SK-N-MC (cell line): ENCODE measurements around the gene BTC.

Source experiments
- EZH2 ChIP-seq: fragments of 200-600 bp; sonication (generic); IDR thresholded peaks from one replicate; pipeline ENCODE4 v1.6.1; 2017; ENCODE audit warnings: antibody characterized with exemption
- FOXP2 ChIP-seq: optimal IDR thresholded peaks from 2 replicates; pipeline ENCODE3; 2011; ENCODE audit warnings: mild to moderate bottlenecking, moderate library complexity; ENCODE audit not compliant: insufficient read depth; ENCODE audit errors: extremely low read length, control extremely low read depth
- POLR2AphosphoS5 ChIP-seq: IDR thresholded peaks from 2 replicates; pipeline ENCODE4 v1.6.1; 2012; ENCODE audit warnings: mild to moderate bottlenecking, low read depth, low read length, borderline replicate concordance

DNA sequence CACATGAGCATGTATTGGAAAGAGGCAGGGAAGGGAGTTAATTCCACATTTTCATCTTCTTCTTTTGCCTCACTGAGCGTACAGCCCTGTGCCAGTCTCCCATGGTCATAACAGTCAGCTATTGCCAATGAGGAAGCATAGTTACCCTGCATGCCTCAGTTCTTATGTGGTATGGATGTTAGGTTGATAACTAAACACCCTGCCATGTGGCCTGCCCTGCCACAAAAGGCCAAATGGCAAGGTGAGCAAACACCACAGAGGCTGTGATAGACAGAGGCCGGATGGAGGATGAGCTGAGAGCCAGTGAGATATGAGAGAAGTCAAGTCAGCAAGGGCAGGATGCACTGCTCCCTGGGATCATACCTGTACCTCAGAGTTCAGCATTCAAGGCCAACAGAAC is 59.3 kb downstream of the BTC start:
- no peak for TF ChIP-seq EZH2
- TF ChIP-seq POLR2AphosphoS5 = no peak
- TF ChIP-seq FOXP2 = no peak
